Hindlimb muscle (tissue), 1 donor: ENCODE results near the gene RPS15. TPM values are rescaled to one million over a fixed set of nuclear protein-coding genes. Genes with fewer than 3 reads are reported as not detected.

Experiments used
- DNase-seq: peaks from one replicate; pipeline ENCODE4 v3.0.0-alpha.2; 2013
- polyA plus RNA-seq: library from polyadenylated mRNA; unstranded; fragments of 120-200 nt; gene quantifications from one replicate; pipeline ENCODE4 v1.2.1, GENCODE V29; 2013; ENCODE audit not compliant: insufficient read length

RPS15 gene
- polyA plus RNA-seq, 1 donor, result 1,308 TPM

- no peak for DNase-seq
Measured at GRCh38 chr19:1488282-1488601, 50.0 kb downstream of the RPS15 start.

- no peak for DNase-seq
Measured at GRCh38 chr19:1489463-1490310, 51.5 kb downstream of the RPS15 start.

Other genes starting within 250 kb of the RPS15 start
- 61.0 TPM for gene STK11, start 232.6 kb upstream of the RPS15 start, polyA plus RNA-seq
- 1.9 TPM for gene CBARP, start 200.4 kb upstream of the RPS15 start, polyA plus RNA-seq
- gene ATP5F1D, start 196.6 kb upstream of the RPS15 start, polyA plus RNA-seq, result 183 TPM
- gene MIDN, start 189.8 kb upstream of the RPS15 start, polyA plus RNA-seq, result 47.1 TPM
- gene CIRBP, start 169.1 kb upstream of the RPS15 start, polyA plus RNA-seq, result 528 TPM
- gene FAM174C, start 162.9 kb upstream of the RPS15 start, polyA plus RNA-seq, result 16.3 TPM
- 0.48 TPM for gene EFNA2, start 152.5 kb upstream of the RPS15 start, polyA plus RNA-seq
- 88.4 TPM for gene NDUFS7, start 54.5 kb upstream of the RPS15 start, polyA plus RNA-seq
- gene GAMT, start 36.9 kb upstream of the RPS15 start, polyA plus RNA-seq, result 287 TPM
- gene DAZAP1, start 30.8 kb upstream of the RPS15 start, polyA plus RNA-seq, result 82.0 TPM
- gene APC2, start 11.7 kb downstream of the RPS15 start, polyA plus RNA-seq, result 1.1 TPM
- gene C19orf25, start 40.8 kb downstream of the RPS15 start, polyA plus RNA-seq, result 22.4 TPM
- gene PCSK4, start 52.0 kb downstream of the RPS15 start, polyA plus RNA-seq, result 1.9 TPM
- 3.0 TPM for gene REEP6, start 52.8 kb downstream of the RPS15 start, polyA plus RNA-seq
- gene ADAMTSL5, start 74.6 kb downstream of the RPS15 start, polyA plus RNA-seq, result 17.0 TPM
- 0.30 TPM for gene PLK5, start 85.7 kb downstream of the RPS15 start, polyA plus RNA-seq
- gene MEX3D, start 129.9 kb downstream of the RPS15 start, polyA plus RNA-seq, result 30.4 TPM
- 67.1 TPM for gene MBD3, start 154.5 kb downstream of the RPS15 start, polyA plus RNA-seq
- 137 TPM for gene UQCR11, start 167.1 kb downstream of the RPS15 start, polyA plus RNA-seq
- gene TCF3, start 214.2 kb downstream of the RPS15 start, polyA plus RNA-seq, result 145 TPM